T-cell (primary cell): ENCODE measurements around the gene CROCC2. TPM values are rescaled to one million over a fixed set of nuclear protein-coding genes. Genes with fewer than 3 reads are reported as not detected.
A peak's percentile ranks its signal among the peaks of the same experiment; 100 is the strongest.

Experiments used
- ATAC-seq, 4 experiments: fragments of 200-7000 bp in 3 of 4; fragments of 150-1000 bp in 1 of 4; cut with Tn5 transposase; replicated peaks in 1 of 4; 1 replicate in 3 of 4; 2 replicates in 1 of 4; pipeline ENCODE4 v1.10.0; 2021; ENCODE audit warnings: moderate library complexity in 3 of 4, mild to moderate bottlenecking in 2 of 4, moderate number of reproducible peaks in 1 of 4
- CTCF ChIA-PET, 2 donors: fragments of 300-600 bp; sonication (Branson Sonifier 250); formaldehyde crosslinking; loops; one replicate each; lab custom pipeline; 2022; ENCODE audit warnings: antibody characterized with exemption in 2 of 2; lab: Charles Lee
- POLR2A ChIA-PET, 2 donors: fragments of 300-600 bp; sonication (Branson Sonifier 250); formaldehyde crosslinking; loops; one replicate each; lab custom pipeline; 2022; ENCODE audit warnings: antibody characterized with exemption in 2 of 2; lab: Charles Lee
- DNase-seq, 35 experiments: peaks; one replicate each; pipeline versions ENCODE4 v3.0.0 to v3.0.0-alpha.2; 2013 to 2023
- H3K27ac ChIP-seq: one replicate; pipeline ENCODE4 v1.5.1; 2013; ENCODE audit warnings: low read length
- H3K27me3 ChIP-seq, 2 experiments: replicated peaks in 1 of 2; 1 replicate in 1 of 2; 2 replicates in 1 of 2; pipeline versions ENCODE4 v1.6.1 to v1.7.0; 2013; ENCODE audit warnings: low read length in 1 of 2, mixed read lengths in 1 of 2; ENCODE audit not compliant: control insufficient read depth in 2 of 2, insufficient read depth in 2 of 2; ENCODE audit errors: extremely low read depth in 1 of 2
- H3K36me3 ChIP-seq, 2 donors: 1 replicate in 1 of 2; 2 replicates in 1 of 2; pipeline versions ENCODE4 v1.6.1 to v1.7.0; 2013; ENCODE audit warnings: low read length in 1 of 2; ENCODE audit not compliant: control insufficient read depth in 2 of 2, insufficient read depth in 1 of 2; ENCODE audit errors: extremely low read depth in 1 of 2
- H3K4me1 ChIP-seq, 2 experiments: 1 replicate in 1 of 2; 2 replicates in 1 of 2; pipeline versions ENCODE4 v1.6.1 to v1.7.0; 2013; ENCODE audit warnings: low read length in 2 of 2, mixed read lengths in 1 of 2; ENCODE audit not compliant: insufficient read depth in 2 of 2, control insufficient read depth in 1 of 2; ENCODE audit errors: extremely low read depth in 1 of 2
- H3K4me3 ChIP-seq, 2 donors: 1 replicate in 1 of 2; 2 replicates in 1 of 2; pipeline versions ENCODE4 v1.5.1 to v1.7.0; 2013; ENCODE audit warnings: mild to moderate bottlenecking in 2 of 2, low read length in 1 of 2, moderate library complexity in 1 of 2; ENCODE audit not compliant: control insufficient read depth in 1 of 2; ENCODE audit errors: extremely low read depth in 1 of 2
- H3K9me3 ChIP-seq: 2 replicates; pipeline ENCODE4 v1.7.0; 2013
- H3K27ac Mint-ChIP-seq, 2 donors: one replicate each; pipeline ENCODE4 v1.8.0; 2020 to 2021; ENCODE audit warnings: mild to moderate bottlenecking in 2 of 2, mixed read lengths in 2 of 2
- H3K27me3 Mint-ChIP-seq, 2 donors: one replicate each; pipeline ENCODE4 v1.8.0; 2021 to 2022; ENCODE audit warnings: mixed read lengths in 2 of 2
- H3K36me3 Mint-ChIP-seq: one replicate; pipeline ENCODE4 v1.8.0; 2021; ENCODE audit warnings: mixed read lengths
- H3K4me1 Mint-ChIP-seq, 3 donors: one replicate each; pipeline ENCODE4 v1.8.0; 2020 to 2022; ENCODE audit warnings: mixed read lengths in 3 of 3, mild to moderate bottlenecking in 1 of 3
- H3K4me3 Mint-ChIP-seq, 3 donors: one replicate each; pipeline ENCODE4 v1.8.0; 2020 to 2022; ENCODE audit warnings: mild to moderate bottlenecking in 3 of 3, mixed read lengths in 3 of 3, moderate library complexity in 3 of 3
- H3K9me3 Mint-ChIP-seq, 3 donors: one replicate each; pipeline ENCODE4 v1.8.0; 2020 to 2022; ENCODE audit warnings: mixed read lengths in 3 of 3
- WGBS: methylation state at CpG from one replicate; pipeline ENCODE4 v1.1.5; 2013; ENCODE audit warnings: missing lambda C conversion rate; ENCODE audit not compliant: insufficient coverage; 5-methylcytosine and 5-hydroxymethylcytosine counted together
- total RNA-seq, 35 experiments: library from RNA in 6 of 35; stranded (reverse) in 6 of 35; fragments of 120-200 nt in 1 of 35; gene quantifications; one replicate each; pipeline versions ENCODE4 v1.2.1 to v1.2.4 and lab custom pipeline; 2013 to 2026

CROCC2 gene
- total RNA-seq, 5 donors from 2014 or later (not counting 1 experiment from before 2014, with no cell fraction given), result not detected

DNA sequence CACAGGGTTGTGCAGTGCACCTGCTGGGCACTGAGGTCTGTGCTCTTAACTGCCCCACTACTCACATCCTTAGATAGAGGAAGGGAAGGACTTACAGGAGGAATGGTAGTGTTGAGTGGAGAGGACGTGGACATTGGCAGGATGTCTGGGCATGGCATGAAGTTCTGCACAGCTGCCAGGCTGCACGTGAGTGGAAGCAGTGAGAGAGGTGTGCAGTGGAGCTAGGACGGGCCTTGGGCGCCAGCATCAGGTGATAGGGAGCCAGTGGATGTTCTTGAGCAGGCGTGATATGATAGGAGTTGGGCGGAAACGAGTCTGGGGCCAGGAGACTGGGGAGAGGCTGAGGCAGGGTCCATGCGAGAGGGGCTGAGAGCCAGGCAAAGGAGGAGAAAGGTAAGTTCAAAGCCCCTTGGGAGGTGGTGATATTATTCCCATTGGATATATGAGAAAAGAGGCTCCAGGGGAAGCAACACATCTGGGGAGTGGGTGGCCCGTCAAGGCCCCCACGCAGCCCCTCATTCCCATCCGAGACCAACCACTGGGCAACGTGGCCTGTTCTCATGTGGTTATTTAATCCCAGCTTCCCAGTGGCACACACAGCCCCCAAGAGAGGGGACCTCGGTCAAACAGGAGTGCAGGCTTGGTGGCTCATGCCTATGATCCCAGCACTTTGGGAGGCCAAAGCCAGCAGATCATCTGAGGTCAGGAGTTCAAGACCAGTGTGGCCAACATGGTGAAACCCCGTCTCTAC is 46.5 kb downstream of the CROCC2 start:
- Histone ChIP-seq H3K36me3 (no peaks in the 10 kb centered on the region), H3K9me3 (no peaks in the 10 kb centered on the region), H3K4me3 (no peak overlapping the region), H3K4me1 (no peaks in the 10 kb centered on the region), H3K27me3 (peaks cover 0 to 52% of the 10 kb centered on the region in 2 experiments), H3K27ac (no peak overlapping the region)
- ATAC-seq (no peak), DNase-seq (peak in 1 of 35 experiments; percentile 13)
- no peaks in the 10 kb centered on the region for H3K36me3 Mint-ChIP-seq
- H3K4me3 Mint-ChIP-seq, result no peak overlapping the region
- H3K27me3 Mint-ChIP-seq, result peaks cover 3 to 9% of the 10 kb centered on the region in 2 donors
- no peaks in the 10 kb centered on the region for H3K9me3 Mint-ChIP-seq
- H3K4me1 Mint-ChIP-seq, result no peaks in the 10 kb centered on the region
- WGBS, result 74% methylated on average over 12 of the region's 14 CpGs
- no peak overlapping the region for H3K27ac Mint-ChIP-seq
- ChIA-PET CTCF (no interaction called here), POLR2A (no interaction called here)

DNA sequence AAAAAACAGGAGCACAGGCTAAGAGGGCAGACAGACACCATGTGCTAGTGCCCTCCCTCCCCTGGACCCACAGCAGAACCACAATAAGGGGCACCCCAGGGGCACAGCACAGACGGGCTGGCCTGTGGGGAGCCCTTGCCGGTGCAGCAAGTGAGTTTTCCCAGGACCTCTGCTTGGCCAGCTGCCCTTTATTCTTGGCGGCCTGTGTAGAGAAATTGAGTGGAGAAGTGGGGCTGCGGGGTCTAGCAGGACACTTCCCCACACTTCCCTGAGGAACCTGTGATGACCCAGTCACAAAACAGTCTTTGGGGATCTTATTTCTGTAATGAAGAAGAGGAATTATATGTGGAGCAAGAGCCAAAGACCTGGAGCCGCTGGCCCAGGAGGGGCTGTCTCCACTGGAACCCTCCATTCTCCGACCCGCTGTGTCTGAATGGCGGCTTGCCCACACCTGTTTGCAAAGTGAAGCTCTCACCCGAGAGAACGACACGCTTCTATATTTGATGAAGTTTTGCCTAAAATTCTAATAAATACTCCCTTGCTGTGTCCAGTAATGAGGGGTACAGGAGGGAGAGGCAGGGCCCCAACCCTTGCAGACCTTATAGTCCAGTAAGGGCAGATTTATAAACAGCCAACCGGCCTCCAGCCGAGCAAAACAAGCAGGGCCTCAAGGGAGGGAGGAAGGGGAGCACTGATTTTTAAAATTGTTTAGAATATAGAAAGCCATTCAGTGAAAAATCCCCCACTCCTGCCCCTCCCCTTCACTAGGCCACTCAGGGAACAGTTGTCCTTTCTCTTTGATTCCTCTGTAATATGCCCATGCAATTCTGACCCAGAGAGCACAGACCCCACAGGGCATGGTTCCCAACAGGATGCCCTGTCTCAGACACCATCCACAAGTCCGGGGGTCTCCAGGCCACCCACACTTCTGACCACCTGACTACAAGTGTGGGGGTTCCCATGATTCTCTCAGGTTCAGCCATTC is 47.6 kb downstream of the CROCC2 start:
- Histone ChIP-seq H3K4me3 (no peak overlapping the region), H3K36me3 (no peaks in the 10 kb centered on the region), H3K27ac (no peak overlapping the region), H3K4me1 (no peaks in the 10 kb centered on the region), H3K27me3 (peaks cover 0 to 62% of the 10 kb centered on the region in 2 experiments), H3K9me3 (no peaks in the 10 kb centered on the region)
- 100% methylated on average over 1 of the region's 14 CpGs for WGBS
- Mint-ChIP-seq H3K9me3 (no peaks in the 10 kb centered on the region), H3K36me3 (no peaks in the 10 kb centered on the region), H3K4me3 (no peak overlapping the region), H3K27ac (no peak overlapping the region), H3K4me1 (no peaks in the 10 kb centered on the region), H3K27me3 (peaks cover 3 to 9% of the 10 kb centered on the region in 2 donors)
- ChIA-PET POLR2A (no interaction called here), CTCF (no interaction called here)
- DNase-seq (peak in 1 of 35 experiments; percentile 11), ATAC-seq (no peak)

DNA sequence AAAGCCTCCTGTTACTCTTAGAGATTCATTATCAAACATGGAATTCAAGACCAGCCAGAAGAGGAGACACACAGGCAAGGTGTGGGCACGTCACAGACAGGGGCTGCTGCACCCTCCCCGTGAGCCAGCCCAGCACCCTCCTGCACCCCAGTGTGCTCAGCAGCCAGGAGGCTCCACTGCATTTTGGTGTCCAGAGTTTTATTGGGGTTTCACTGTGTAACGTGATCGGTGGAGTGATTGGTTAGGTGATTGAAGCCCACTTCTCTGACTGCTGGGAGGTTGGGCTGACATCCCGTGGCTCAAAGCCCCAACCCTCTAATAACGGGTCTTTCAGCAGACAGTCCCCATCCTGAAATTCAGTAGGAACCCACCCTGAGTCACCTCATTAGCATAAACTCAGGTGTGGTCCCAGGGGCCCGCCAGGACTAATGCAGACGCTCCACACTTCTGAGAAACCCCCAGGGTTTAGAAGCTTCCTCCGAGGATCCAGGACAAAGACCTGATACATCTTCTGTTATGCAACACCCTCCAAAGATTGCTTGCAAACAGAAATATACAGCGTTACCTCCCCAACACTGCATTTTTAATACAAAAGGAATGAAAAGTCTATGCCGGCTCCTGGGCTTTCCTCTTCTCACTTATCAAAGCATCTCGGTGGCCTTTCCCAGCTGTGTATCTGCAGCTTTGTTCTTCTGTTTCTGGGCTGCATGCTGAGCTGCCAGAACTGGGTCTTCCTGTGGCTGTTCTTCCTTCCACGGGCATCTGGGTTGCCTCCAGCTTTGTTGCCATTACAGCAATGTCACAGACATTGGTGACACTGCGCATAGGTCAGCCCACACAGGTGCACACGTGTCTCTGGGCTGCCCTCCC is 48.5 kb downstream of the CROCC2 start:
- no peaks in the 10 kb centered on the region for H3K36me3 Mint-ChIP-seq
- H3K27ac ChIP-seq, result no peak overlapping the region
- peaks cover 3 to 9% of the 10 kb centered on the region in 2 donors for H3K27me3 Mint-ChIP-seq
- POLR2A ChIA-PET, result no interaction called here
- ATAC-seq (no peak), DNase-seq (peak in 1 of 35 experiments; percentile 9)
- H3K9me3 Mint-ChIP-seq, result no peaks in the 10 kb centered on the region
- no peaks in the 10 kb centered on the region for H3K36me3 ChIP-seq
- H3K9me3 ChIP-seq, result no peaks in the 10 kb centered on the region
- H3K4me3 Mint-ChIP-seq, result no peak overlapping the region
- peaks cover 0 to 64% of the 10 kb centered on the region in 2 experiments for H3K27me3 ChIP-seq
- no peak overlapping the region for H3K4me3 ChIP-seq
- no peaks in the 10 kb centered on the region for H3K4me1 Mint-ChIP-seq
- WGBS, result 51% methylated on average over 8 of the region's 15 CpGs
- CTCF ChIA-PET, result no interaction called here
- no peaks in the 10 kb centered on the region for H3K4me1 ChIP-seq
- no peak overlapping the region for H3K27ac Mint-ChIP-seq

DNA sequence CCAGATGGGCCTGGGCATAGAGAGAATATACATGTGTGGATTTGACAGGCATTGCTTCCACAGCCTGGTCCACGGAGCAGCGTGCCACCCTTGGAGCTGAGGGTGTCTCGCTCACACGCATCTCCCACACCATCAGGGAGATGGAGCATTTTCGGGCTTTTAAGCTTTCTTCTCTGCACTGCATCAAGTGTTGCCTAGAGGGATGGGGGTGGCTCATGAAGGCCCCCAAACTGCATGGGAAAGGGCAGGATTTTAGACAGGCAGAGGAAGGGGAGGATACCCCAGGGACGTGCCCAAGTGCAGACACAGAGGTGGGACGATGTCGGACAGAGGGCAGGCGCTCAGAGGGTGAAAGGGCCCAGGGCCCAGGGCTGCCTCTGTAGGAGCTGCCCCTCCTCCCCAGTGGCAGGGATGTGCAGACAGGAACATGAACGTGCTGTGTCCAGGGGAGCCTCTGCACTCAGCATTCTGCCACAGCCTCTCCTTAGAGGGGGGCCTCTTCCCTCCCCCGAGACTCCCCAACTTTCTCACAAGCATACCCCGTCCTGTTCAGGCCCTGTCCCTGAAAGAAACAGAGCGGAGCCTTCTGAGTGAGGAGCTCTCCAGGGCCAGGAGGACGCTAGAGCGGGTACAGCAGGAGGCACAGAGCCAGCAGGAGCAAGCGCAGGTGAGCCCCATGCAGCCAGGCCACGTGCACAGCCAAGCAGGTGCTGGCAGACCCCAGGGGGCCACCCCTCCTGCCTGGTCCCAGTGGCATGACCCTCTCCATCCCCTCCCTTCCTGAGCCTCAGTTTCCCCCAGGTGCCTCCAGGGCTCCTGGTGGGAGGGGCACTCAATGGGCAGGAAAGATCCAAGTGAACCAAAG is 49.4 kb downstream of the CROCC2 start:
- no peaks in the 10 kb centered on the region for H3K9me3 Mint-ChIP-seq
- H3K4me3 Mint-ChIP-seq, result no peak overlapping the region
- no peak overlapping the region for H3K27ac Mint-ChIP-seq
- no peak overlapping the region for H3K27ac ChIP-seq
- 83% methylated on average over 10 of the region's 17 CpGs for WGBS
- H3K4me1 Mint-ChIP-seq, result no peaks in the 10 kb centered on the region
- no peaks in the 10 kb centered on the region for H3K4me1 ChIP-seq
- CTCF ChIA-PET, result no interaction called here
- no peaks in the 10 kb centered on the region for H3K9me3 ChIP-seq
- peaks cover 3 to 10% of the 10 kb centered on the region in 2 donors for H3K27me3 Mint-ChIP-seq
- no peaks in the 10 kb centered on the region for H3K36me3 ChIP-seq
- ATAC-seq, result no peak
- no peaks in the 10 kb centered on the region for H3K36me3 Mint-ChIP-seq
- no peak overlapping the region for H3K4me3 ChIP-seq
- DNase-seq, result peak in 1 of 35 experiments; percentile 16
- POLR2A ChIA-PET, result no interaction called here
- peaks cover 0 to 61% of the 10 kb centered on the region in 2 experiments for H3K27me3 ChIP-seq

DNA sequence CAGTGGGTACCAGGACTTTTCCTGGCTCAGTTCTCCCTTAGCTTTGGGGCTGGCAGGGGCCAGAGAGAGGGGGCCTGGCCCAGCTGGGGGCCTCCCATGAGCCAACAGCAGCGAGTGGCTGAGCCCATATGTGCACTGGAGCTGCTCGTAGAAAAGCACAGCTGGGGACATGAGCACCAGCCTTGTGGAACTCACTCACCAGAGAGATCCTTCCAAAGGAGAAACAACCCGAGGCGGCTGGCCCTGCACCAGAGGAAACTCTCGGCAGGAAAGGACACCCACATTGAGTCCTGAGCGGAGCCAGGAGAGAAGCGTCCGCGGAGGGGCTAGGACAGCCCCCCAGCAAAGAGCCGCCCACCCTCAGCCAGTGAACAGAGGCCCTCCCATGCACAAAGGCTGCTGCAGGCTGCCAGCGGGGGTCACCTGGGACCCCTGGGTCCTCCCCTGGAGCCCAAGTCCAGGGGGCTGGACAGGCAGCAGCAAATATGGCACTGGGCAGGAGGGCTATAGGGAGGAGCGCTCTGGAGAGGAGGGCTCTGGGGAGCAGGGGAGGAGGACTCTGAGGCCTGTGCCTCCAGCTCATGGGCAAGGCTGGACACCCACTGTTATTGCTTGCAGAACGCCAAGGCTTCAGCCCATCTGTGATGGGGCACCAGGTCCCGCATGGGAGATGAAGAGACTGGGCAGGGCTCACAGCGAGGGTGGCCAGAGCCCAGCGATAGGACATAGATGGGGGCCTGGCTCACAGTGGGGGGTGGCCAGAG is 50.2 kb downstream of the CROCC2 start:
- Mint-ChIP-seq H3K9me3 (no peaks in the 10 kb centered on the region), H3K36me3 (no peaks in the 10 kb centered on the region), H3K4me1 (no peaks in the 10 kb centered on the region), H3K27me3 (peaks cover 3 to 10% of the 10 kb centered on the region in 2 donors), H3K27ac (no peak overlapping the region), H3K4me3 (no peak overlapping the region)
- DNase-seq (peak in 1 of 35 experiments; percentile 23), ATAC-seq (no peak)
- H3K36me3 ChIP-seq, result no peaks in the 10 kb centered on the region
- peaks cover 0 to 61% of the 10 kb centered on the region in 2 experiments for H3K27me3 ChIP-seq
- H3K9me3 ChIP-seq, result no peaks in the 10 kb centered on the region
- no peak overlapping the region for H3K27ac ChIP-seq
- no peaks in the 10 kb centered on the region for H3K4me1 ChIP-seq
- 82% methylated on average over 13 of the region's 16 CpGs for WGBS
- POLR2A ChIA-PET, result no interaction called here
- no peak overlapping the region for H3K4me3 ChIP-seq
- CTCF ChIA-PET, result no interaction called here
